GOT3 (cell line): ENCODE data around the gene PDE10A.
"Not testable (repeated sequence)": the region's sequence is repeated elsewhere in the genome, so short reads cannot be mapped to it uniquely, and the experiment has no call there.

Experiments used
- DNase-seq: peaks from one replicate; lab custom pipeline; 2025; ENCODE audit warnings: mixed read lengths; lab: John Stamatoyannopoulos, UW

Gene PDE10A

DNA sequence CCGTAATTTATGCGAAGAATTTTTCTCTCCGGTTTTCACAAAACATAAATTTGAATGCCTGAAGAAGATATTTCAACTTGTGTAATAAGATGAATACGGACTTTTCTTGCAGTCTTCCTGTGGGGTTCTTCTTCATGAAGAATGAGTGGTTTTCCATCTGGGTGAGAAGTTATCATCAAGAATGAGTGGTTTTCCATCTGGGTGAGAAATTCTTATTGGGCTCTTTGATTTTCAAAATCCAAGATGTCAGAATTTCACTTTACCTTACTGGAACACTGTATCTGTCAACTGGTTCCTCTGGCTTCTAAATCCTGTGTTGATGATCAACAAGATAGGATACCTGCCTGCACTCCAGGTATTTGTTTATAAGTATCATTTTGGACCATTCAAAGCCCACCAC is 193.6 kb downstream of the PDE10A start:
- DNase-seq = no peak

DNA sequence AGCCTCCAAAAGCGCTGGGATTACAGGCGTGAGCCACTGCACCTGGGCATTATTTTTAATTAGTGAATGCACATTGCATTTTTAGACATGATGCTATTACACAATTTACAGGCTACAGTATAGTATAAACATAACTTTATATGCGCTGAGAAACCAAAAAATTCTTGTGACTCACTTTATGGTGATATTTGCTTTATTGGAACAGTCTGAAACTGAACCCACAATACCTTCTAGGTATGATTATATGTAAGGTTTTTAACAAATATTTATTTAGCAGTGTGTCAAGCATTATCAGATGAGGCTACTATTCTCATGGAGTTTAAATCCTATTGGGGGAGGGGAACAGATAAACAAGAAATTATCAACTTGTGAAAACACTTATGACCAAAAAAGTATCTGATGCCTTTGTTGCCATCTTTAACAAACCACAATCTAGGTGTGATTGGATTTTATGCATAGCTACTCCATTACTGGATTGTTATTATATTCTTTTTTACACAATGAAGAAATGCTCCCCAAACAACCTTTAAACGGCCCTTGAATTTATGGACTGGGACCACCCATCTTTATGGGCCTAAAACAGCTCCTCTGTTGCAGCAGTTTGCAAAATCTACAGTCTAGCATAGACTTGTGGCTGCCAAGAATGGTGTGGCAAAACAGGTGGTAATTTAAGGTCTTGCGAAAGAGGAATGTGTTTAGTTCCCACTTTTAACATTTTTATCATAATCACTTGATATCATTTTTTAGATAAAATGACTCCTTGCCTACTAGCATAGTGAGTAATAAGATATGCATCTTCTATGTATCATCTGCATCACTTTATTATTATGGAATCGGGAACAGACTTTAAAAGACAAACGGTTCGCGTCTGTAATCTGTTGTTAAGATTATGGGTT is 194.5 kb downstream of the PDE10A start:
- no peak for DNase-seq

DNA sequence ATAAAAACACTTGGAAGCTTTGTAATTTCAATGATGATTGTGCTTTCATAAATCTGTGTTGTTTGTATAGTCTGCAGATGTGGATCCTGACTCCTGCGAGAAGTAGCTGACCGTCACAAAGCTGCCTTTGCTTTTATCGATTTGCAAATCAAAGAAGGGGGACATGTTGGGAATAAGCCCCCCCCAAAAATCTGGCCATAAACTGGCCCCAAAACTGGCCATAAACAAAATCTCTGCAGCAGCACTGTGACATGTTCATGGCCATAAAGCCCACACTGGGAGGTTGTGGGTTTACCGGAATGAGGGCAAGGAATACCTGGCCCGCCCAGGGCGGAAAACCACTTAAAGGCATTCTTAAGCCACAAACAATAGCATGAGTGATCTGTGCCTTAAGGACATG is 199.5 kb downstream of the PDE10A start:
- DNase-seq = not testable (repeated sequence)

DNA sequence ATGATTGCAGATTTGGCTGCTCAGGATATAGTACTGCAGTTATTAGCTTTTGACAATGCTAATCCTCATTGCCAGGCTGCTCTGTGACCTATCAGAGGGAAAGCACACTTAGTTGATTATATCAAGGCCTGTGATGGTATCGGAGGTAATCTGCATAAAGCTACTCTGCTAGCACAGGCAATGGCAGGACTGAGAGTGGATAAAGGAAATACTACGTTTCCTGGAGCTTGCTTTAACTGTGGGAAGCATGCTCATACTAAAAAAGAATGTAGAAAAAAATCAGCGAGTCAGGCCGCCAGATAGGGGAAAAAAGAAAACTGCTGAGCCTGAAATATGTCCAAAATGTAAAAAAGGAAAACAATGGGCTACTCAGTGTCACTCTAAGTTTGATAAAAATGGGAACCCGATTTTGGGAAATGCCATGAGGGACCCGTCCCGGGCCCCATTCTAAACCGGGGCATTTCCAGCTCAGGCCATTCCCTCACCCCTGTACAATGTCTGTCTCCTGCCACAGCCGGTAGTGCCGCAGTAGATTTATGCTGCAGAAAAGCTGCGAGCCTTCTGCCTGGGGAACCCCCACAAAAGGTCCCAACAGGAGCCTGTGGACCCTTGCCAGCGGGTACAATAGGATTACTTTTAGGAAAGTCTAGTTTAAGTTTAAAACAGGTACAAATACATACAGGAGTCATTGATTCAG is 203.3 kb downstream of the PDE10A start:
- DNase-seq = not testable (repeated sequence)

DNA sequence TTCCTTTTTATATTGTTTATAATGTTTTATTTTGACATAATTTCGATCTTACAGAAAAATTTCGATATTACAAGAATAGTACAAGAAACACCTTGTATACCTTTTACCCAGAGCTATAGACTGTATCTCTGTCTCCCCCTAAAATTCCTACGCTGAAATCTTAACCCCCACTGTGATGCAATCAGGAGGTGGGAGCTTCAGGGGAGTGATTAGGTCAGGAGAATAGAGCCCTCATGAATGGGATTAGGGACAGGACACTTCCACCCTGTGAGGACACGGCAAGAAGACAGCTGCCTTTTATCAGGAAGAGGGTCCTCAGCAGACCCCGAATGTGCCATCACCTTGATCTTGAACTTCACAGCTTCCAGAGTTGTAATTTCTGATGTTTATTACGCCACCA is 204.9 kb downstream of the PDE10A start:
- no peak for DNase-seq

DNA sequence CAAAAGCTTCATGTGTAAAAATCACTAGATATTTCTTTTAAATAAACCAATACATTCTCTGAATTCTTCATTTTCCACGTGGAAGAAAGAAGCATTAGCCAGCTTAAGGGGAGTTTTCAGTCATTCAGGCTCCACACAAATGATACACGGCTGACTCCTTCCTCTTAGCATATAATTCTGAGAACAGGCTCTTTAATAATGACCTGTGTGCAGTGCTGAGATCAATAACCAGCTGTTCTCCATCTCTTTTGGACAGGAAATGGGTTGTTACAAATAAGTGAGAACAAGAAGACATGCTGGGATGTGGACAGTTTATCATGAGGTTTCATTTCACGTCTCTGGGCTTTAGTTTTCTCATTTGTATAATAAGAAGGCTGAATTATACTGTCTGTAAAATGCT is 206.8 kb downstream of the PDE10A start:
- DNase-seq = no peak

DNA sequence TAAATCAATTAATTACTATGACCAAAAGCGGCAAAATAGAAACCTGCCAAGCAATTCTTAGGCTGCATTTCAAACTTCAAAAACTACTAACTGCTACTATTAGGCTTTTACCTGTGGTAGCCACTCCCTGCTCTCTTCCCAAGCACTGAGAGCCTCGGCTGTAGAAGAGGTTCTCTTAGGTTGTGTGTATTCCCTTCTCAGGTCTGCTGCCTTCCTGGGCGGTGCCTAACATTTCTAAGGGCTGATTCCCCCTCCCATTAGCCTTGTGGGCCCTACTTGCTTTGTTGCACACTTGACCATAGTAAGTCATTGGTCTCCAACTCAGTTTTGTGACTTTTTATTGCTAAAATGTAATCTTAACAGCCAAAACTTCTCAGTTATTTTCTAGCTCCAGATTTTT is 207.6 kb downstream of the PDE10A start:
- no peak for DNase-seq

DNA sequence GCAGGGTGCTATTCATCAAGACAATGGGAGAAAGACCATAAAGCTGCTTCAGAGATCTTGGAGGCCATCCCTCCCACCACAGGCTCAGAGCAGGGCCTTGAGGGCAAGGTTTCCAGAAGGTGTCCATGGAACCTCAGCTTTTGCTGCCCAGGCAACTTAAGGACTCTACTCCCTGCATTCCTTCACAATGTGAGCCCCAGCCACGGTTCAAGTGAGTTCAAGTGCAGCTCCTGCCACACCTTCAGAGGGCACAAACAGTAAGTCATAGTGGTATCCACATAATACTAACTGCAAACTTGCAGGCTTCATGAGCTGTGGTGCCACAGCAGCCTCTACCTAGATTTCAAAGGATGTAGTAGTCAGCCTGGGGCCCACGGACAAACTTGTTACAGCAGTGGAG is 209.6 kb downstream of the PDE10A start:
- no peak for DNase-seq

DNA sequence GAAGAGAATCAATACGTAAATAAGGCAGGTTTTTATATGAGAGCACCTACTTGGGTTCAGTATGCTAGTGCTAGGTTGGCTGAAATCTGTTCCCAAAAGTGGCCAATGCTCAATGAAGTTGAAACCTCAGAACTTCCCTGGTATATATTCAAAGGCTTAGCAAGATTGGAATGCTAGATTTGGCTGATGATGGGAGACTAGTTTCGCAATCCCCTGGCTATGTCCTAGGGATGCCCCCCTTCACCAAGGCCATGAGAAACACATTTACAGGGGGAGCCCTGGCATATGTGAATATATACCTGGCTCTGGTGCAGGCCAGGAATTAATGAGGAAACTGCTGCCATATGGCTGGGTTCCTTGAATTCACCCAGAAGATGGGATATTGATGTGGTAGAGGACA is 211.2 kb downstream of the PDE10A start:
- DNase-seq = no peak

DNA sequence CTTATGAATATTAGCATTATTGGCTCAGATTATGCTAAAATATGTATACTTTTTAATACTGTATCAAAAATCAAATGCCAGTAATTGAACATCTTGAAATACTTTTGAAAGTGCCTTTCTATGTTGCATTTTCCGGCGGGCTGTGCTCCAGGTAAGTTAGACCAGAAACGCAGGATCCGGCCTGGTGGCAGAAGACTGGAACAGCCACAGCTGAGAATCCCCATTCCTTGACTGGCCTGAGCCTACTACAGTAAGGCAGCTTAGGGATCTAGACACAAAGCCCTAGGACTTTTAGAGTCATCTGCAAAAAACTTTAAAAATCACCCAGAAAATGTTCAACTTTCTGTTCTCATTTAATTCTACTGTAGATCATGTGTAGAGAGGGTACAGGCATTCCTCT is 214.8 kb downstream of the PDE10A start:
- DNase-seq = no peak

DNA sequence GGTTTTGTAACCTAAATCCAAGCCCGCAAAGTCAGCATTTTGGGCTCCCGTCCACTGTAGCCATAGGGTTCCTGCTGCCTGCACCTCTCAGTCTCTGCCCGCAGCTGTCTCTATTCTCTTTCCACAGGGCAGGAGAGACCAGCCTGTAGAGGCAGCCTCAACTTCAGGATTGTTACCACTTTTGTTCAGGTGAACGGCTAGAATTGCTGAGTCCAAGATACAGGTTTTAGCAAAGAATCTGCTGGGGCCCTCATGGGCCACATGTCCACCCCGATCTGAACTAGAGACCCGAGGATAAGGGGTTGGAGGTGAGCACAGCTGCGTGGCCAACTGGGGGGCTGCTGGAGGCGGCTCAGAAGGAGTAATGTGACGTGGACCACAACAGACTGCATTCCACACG is 215.9 kb downstream of the PDE10A start:
- DNase-seq = no peak

DNA sequence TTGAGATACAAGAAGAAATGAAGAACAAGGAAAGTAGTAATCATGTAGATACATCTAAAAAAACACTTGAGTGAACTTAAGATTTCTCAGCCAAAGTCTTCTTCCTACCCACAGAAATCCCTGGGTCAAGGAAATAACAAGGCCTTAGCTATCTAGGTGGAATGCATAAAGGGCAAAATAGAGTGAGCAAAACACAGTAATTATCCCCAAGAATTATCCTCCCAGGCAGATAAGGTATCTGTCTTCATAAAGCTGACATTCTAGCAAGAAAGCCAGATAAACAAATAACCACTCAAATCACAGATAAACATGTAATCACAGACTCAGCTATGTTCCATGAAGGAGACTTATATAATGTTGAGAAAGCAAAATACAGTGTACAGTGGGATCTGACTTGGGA is 216.7 kb downstream of the PDE10A start:
- no peak for DNase-seq

DNA sequence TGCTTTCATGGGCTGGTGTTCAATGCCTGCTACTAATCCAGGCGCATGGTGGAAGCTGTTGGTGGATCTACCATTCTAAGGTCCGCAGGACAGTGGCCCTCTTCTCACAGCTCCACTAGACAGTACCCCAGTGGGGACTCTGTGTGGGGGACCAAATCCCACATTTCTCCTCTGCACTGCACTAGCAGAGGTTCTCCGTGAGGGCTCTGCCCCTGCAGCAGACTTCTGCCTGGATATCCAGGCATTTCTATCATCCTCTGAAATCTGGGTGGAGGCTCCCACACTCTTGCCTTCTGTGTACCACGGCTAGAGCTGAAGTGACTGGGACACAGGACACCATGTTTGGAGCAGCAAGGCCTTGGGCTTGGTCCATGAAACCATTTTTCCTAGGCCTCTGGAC is 219.6 kb downstream of the PDE10A start:
- no peak for DNase-seq

DNA sequence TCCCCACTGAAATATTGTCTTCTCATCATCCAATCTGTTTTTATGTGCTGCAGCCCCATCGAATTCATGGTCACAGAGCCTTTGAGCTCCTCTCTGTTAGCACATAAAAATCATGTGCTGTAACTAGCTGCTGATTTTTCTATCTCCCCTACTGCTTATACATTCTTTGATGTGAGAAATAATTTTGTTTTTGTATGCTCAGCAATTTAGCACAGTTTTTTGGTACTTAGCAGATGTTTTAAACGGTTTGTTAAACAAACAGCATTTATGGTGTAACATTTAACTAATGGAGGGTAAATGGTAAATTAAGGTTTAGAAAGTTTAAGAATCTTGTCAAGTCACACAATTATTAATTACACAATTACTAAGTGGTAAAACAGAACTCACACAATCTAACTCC is 221.9 kb downstream of the PDE10A start:
- no peak for DNase-seq

DNA sequence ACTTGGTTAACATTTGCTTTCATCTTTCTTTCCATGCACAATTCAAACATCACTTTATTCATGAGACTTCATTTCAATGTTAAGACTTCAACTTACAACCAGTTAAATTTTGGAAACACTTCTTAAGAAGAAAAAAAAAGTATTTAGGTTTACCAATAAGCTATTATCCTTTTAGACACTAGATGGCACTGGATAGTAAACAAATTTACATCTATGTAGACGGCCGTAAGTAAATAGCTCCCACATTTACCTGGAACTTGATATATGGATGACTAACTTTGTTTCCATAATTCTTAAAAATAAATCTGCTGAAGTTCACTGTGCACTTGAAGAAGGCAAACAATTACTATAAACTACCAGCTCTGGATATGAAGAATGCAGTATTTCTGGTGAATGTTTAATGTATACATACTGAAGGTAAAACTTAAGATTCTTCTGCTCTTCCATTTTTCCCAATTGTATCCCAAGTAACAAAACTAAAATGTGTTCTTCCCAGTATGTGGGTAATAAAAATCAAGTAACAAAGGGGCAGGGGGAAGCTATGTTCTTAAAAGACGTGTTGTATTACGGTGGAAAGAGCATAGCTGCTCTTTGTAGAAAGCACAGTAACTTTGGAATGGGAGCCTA is 223.0 kb downstream of the PDE10A start:
- no peak for DNase-seq

DNA sequence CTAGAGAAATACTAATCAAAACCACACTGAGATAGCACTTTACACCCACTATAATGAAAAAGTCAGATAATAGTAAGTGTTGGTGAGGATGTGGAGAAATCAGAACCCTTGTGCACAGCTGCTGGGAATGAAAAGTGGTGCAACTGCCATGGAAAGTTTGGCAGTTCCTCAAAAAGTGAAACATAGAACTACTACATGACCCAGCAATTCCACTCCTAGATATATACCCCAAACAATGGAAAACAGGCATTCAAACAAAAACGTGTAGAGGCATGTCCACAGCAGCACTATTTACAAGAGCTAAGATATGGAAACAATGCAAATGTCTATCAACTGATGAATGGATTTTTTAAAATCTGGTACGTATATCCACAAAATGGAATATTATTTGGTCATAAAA is 236.1 kb downstream of the PDE10A start:
- no peak for DNase-seq

DNA sequence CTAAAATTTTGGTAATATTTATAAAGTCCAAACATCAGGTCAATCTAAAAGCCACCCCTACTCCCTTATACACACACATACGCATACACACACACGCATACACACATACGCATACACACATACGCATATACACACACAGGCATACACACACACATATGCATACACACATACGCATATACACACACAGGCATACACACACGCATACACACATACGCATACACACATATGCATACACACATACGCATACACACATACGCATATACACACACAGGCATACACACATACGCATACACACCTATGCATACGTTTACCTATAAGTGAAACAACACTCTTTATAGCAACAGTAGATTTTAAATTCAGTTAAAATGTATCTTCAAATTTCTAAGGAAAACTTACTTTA is 240.8 kb downstream of the PDE10A start:
- DNase-seq = no peak

DNA sequence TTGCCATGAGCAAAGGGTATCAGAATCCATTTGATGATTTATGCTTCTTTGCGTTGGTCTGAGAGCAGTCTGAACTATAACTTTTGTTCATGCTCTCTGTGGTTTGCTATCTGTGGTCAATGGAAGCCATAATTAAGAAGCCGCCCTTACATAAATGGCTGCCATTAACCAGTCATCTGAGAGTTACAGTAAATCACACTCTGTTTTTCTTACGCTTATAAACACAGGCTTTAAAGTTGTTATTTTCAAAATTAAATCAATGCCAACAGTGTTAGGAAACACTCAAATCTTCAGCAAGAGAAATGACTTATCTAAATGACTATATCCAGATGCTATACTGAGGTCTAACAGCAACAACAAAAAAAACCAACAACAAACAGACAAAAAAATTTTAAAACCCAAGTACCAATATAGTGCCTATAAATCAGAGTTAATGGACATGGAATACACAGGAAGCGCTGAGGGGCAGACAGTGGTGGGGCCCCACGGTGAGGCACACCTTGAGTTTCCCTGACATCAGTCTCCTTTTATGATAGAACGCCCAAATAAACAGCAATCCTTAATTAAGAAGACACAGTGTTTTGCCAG is 245.7 kb downstream of the PDE10A start:
- no peak for DNase-seq

DNA sequence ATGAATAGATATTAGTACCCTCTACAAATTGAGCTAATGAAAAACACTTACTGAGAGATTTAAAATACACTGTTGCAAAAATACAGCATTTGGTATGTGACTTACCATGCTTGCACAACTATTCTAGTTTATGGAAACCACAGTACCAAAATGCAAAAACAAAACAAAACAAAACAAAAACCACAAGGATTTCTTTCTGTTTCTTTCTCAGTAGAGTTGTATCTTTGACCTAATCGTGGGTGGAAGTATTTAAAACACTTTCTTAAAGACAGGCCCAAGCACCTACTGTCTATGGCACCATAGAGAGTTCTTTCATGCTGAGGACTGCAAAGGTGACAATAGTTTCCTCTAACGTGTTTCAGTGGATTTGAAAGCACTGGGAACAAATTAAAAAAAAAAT is 258.3 kb downstream of the PDE10A start:
- DNase-seq = no peak

DNA sequence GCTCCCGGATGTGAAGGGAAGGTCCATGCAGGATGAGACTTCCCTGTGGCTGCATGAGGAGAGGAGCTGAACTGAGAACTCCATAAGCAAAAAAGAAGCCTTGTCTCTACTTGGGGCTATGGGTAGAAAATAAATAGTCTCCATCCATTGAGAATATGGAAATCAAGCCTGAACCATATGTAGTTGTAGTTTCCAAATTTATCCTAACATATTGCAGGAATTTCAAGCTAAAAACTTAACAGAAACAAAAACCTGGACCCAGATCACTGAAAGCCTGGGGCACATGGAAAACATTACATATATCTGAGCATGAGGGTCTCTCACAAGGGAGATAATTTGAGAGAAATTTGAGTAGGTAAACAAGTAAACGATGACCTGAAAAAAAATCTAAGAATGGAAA is 258.7 kb downstream of the PDE10A start:
- no peak for DNase-seq

DNA sequence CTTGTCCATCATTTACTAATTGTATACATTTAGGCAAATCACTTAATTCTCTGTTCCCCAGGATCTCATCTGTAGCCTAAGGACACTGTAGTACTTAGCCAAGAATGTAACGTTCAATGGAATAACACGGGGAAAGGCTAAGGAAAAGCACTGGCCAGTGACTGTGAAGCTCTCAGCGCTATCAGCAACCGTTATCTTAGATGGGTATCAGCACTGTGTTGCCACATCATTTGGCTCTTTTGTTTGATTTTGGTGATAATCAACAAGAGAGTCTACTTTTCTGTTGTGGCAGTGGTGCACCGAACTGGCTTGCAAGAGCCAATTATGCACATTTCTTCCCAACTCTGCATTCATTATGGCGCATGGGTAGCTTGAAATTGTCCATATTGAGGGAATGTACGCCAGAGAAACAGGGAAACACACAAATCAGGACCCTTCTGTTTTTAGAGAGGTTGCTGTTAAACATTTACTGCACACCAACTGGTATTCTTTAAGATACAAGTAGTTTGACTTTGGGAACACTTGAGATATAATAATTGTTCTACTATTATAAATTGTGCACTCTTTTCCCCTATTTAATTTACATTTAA is 259.9 kb downstream of the PDE10A start:
- DNase-seq = no peak

DNA sequence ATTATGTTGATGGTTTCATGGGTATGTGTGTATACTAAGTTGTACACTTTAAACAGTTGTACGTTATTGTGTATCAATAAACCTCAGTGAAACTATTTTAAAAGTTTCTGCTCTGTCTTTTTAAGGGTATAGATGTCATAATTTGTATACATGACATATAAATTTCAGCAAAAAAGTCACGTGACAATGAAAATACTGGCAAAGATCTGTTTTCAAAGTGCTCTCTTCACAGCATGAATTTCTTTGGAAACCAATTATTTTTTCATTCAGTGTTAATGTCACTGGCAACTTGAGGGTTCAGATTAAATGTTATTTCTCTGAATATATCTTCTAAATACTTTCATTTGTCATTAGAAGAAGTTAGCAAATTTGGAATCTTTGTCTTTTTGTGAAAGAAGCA is 261.9 kb downstream of the PDE10A start:
- no peak for DNase-seq
